Keratinocyte (primary cell): Measurements from ENCODE around the gene CORO2B.

Source experiments
- EZH2 ChIP-seq: IDR thresholded peaks from one replicate; pipeline ENCODE4 v1.6.1; 2012; ENCODE audit warnings: inconsistent platforms, mild to moderate bottlenecking, low read length, moderate library complexity
- TF ChIP-seq, protein P1 (sequence below), 3 experiments: IDR thresholded peaks in 1 of 3; conservative IDR thresholded peaks in 1 of 3; optimal IDR thresholded peaks in 1 of 3; 2 replicates in 2 of 3; 3 replicates in 1 of 3; pipeline versions ENCODE3 to v1.5.1; 2011; ENCODE audit warnings: low read length in 3 of 3, mild to moderate bottlenecking in 3 of 3, moderate library complexity in 2 of 3, control low read depth in 1 of 3, inconsistent platforms in 1 of 3; ENCODE audit not compliant: insufficient read depth in 2 of 3; ENCODE audit errors: extremely low read depth in 1 of 3

DNA sequence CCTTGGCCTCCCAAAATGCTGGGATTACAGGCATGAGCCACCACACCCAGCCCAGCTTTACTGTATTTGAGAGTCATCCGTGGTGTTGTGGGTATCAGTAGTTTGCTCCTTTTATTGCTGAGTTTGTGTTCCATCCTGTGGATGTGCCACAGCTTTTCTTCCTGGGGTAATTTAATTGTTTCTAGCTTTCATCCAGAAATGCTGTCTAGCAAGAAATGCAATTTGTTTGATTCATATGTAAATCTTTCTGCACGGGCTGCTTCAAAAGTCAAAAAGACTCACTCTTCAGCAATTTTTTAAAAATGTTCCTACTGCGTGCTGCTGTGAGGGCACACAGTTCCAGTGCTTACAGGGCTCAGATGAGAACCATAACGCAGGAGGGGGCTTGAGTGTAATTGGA lies 47.1 kb downstream of the CORO2B start:
- TF ChIP-seq, protein P1, sequence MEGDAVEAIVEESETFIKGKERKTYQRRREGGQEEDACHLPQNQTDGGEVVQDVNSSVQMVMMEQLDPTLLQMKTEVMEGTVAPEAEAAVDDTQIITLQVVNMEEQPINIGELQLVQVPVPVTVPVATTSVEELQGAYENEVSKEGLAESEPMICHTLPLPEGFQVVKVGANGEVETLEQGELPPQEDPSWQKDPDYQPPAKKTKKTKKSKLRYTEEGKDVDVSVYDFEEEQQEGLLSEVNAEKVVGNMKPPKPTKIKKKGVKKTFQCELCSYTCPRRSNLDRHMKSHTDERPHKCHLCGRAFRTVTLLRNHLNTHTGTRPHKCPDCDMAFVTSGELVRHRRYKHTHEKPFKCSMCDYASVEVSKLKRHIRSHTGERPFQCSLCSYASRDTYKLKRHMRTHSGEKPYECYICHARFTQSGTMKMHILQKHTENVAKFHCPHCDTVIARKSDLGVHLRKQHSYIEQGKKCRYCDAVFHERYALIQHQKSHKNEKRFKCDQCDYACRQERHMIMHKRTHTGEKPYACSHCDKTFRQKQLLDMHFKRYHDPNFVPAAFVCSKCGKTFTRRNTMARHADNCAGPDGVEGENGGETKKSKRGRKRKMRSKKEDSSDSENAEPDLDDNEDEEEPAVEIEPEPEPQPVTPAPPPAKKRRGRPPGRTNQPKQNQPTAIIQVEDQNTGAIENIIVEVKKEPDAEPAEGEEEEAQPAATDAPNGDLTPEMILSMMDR (optimal IDR thresholded peaks at IDR 0.05 in 1 of 3, IDR thresholded peaks at IDR 0.05 in 1 of 3, conservative IDR thresholded peaks at IDR 0.05 in 1 of 3; ENCODE audit: extremely low read depth in 1 of 3, insufficient read depth in 2 of 3, low read length in 3 of 3), result no peak
- TF ChIP-seq EZH2, result no peak
